ENCODE results near the gene PDZD4. TPM values are rescaled to one million over a fixed set of nuclear protein-coding genes. Genes with fewer than 3 reads are reported as not detected.
A peak's percentile ranks its signal among the peaks of the same experiment; 100 is the strongest.

Gene PDZD4
- total and polyA plus RNA-seq, 2 of the 4 experiments (the other 2 are of a cell fraction) = under 0.01 to 0.38 TPM

DNA sequence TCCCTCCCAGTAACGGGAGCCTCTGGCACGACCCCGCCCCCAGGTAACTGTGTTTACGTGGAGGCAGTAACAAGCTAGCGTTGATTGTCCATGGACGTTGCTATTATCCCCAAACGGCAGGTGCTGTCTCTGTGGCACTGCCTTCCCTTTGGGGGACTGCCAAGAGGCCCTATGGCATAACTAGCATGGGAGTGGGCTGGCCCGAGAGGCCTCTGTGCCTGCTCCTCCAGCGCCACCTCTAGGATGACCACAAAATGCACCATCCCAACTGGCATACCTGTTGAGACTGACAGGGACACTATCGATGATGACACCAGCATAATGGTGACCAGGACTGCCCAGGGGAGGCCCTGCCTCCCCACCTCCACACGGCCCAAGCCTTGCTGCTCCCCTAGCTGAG, 48.0 kb downstream of the PDZD4 start:
- Histone ChIP-seq H3K36me3 (ENCODE audit: control insufficient read depth, insufficient read depth, low read length) (peaks cover 9% of the 10 kb centered on the region; the same call in 1 of the 2 replicates), H2BK15ac (ENCODE audit: low read depth, low read length) (no peak overlapping the region), H3K56ac (ENCODE audit: extremely low read depth, insufficient read depth, low read length) (no peak overlapping the region), H3K79me1 (ENCODE audit: low read depth in 1 of 2, low read length in 2 of 2) (no peaks in the 10 kb centered on the region), H3K9ac (ENCODE audit: low read depth, low read length) (no peak overlapping the region), H3K27me3 (ENCODE audit: control insufficient read depth, insufficient read depth, low read length) (no peaks in the 10 kb centered on the region), H3K4me3 (ENCODE audit: insufficient read depth, low read depth, low read length) (no peak overlapping the region), H3K14ac (replicated peaks; ENCODE audit: low read depth, low read length) (no peak overlapping the region), H2BK20ac (ENCODE audit: low read depth, low read length) (no peak overlapping the region), H3K9me3 (ENCODE audit: control insufficient read depth, insufficient read depth, low read length) (no peaks in the 10 kb centered on the region; the same call in 1 of the 2 replicates), H2AK5ac (ENCODE audit: low read depth, low read length) (no peak overlapping the region), H3K4ac (ENCODE audit: low read depth, low read length) (no peak overlapping the region), H2BK120ac (ENCODE audit: low read depth, low read length) (no peak overlapping the region), H4K91ac (ENCODE audit: insufficient read depth, low read depth, low read length) (no peak overlapping the region), H3K23ac (ENCODE audit: low read depth, low read length) (no peak overlapping the region), H2AK9ac (replicated peaks; ENCODE audit: low read depth, low read length, poor library complexity) (peak overlapping the region; percentile 65), H4K8ac (ENCODE audit: low read depth in 2 of 2, low read length in 2 of 2) (no peak overlapping the region), H3K9me1 (ENCODE audit: insufficient read depth, low read length) (no peaks in the 10 kb centered on the region), H2BK5ac (ENCODE audit: low read depth, low read length, poor library complexity, severe bottlenecking) (no peak overlapping the region), H3K4me1 (ENCODE audit: control insufficient read depth, insufficient read depth, low read length) (no peaks in the 10 kb centered on the region), H3K27ac (ENCODE audit: insufficient read depth, low read length) (no peak overlapping the region), H3K18ac (ENCODE audit: low read depth, low read length) (no peak overlapping the region), H4K20me1 (ENCODE audit: insufficient read depth, low read length) (no peaks in the 10 kb centered on the region), H2AFZ (replicated peaks; ENCODE audit: low read length, poor library complexity) (peak overlapping the region; percentile 43), H4K5ac (ENCODE audit: low read depth, low read length) (no peak overlapping the region), H3K4me2 (ENCODE audit: low read depth, low read length) (no peak overlapping the region)
- DNase-seq (no peak), ATAC-seq (ENCODE audit: low read depth) (no peak)
- CTCF ChIA-PET = no interaction called here
- BruUV-seq (replicated peaks) = no TSS peak
- TF ChIP-seq MAZ (IDR thresholded peaks at IDR 0.05; ENCODE audit: borderline replicate concordance, low read depth, low read length) (no peak), MAFK (IDR thresholded peaks at IDR 0.05; ENCODE audit: low read depth, low read length) (no peak), BHLHE40 (IDR thresholded peaks at IDR 0.05; ENCODE audit: low read depth, low read length) (no peak), RCOR1 (IDR thresholded peaks at IDR 0.05; ENCODE audit: insufficient replicate concordance, low read length) (no peak), MXI1 (IDR thresholded peaks at IDR 0.05; ENCODE audit: borderline replicate concordance, low read depth, low read length) (no peak), CEBPB (IDR thresholded peaks at IDR 0.05; ENCODE audit: low read depth, low read length) (no peak), FOS (IDR thresholded peaks at IDR 0.05; ENCODE audit: low read depth, low read length) (no peak)
- TF ChIP-seq, protein P1, sequence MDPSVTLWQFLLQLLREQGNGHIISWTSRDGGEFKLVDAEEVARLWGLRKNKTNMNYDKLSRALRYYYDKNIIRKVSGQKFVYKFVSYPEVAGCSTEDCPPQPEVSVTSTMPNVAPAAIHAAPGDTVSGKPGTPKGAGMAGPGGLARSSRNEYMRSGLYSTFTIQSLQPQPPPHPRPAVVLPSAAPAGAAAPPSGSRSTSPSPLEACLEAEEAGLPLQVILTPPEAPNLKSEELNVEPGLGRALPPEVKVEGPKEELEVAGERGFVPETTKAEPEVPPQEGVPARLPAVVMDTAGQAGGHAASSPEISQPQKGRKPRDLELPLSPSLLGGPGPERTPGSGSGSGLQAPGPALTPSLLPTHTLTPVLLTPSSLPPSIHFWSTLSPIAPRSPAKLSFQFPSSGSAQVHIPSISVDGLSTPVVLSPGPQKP (IDR thresholded peaks at IDR 0.05; ENCODE audit: borderline replicate concordance, low read depth, low read length) = no peak
- TF ChIP-seq, protein P2, sequence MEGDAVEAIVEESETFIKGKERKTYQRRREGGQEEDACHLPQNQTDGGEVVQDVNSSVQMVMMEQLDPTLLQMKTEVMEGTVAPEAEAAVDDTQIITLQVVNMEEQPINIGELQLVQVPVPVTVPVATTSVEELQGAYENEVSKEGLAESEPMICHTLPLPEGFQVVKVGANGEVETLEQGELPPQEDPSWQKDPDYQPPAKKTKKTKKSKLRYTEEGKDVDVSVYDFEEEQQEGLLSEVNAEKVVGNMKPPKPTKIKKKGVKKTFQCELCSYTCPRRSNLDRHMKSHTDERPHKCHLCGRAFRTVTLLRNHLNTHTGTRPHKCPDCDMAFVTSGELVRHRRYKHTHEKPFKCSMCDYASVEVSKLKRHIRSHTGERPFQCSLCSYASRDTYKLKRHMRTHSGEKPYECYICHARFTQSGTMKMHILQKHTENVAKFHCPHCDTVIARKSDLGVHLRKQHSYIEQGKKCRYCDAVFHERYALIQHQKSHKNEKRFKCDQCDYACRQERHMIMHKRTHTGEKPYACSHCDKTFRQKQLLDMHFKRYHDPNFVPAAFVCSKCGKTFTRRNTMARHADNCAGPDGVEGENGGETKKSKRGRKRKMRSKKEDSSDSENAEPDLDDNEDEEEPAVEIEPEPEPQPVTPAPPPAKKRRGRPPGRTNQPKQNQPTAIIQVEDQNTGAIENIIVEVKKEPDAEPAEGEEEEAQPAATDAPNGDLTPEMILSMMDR (conservative IDR thresholded peaks at IDR 0.05; ENCODE audit: low read depth, low read length) = no peak
- TF ChIP-seq, protein P3, sequence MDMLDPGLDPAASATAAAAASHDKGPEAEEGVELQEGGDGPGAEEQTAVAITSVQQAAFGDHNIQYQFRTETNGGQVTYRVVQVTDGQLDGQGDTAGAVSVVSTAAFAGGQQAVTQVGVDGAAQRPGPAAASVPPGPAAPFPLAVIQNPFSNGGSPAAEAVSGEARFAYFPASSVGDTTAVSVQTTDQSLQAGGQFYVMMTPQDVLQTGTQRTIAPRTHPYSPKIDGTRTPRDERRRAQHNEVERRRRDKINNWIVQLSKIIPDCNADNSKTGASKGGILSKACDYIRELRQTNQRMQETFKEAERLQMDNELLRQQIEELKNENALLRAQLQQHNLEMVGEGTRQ (IDR thresholded peaks at IDR 0.05; ENCODE audit: low read depth, low read length) = no peak
- 65% methylated on average over 7 of the region's 11 CpGs; no CpG with 5 or more reads in 1 of the 2 experiments for WGBS, 2 experiments (ENCODE audit: extremely low coverage in 2 of 2, insufficient read length in 1 of 2)
- POLR2A ChIA-PET (ENCODE audit: unreplicated experiment) = no interaction called here
- intact Hi-C loops (cut with micrococcal nuclease) = no loop called here
- in situ Hi-C loops (cut with MboI; ENCODE audit: low sequenced_read_pairs) = no loop called here
- dilution Hi-C loops (cut with HindIII; ENCODE audit: low sequenced_read_pairs, unreplicated experiment) = no loop called here

Data from IMR-90 (cell line).